Stimulated activated CD8-positive, alpha-beta memory T cell treated with anti-CD3 and anti-CD28 coated beads, Interleukin-4, amount 100 ng/mL, for 48 hours (primary cell): ENCODE data around the gene NADK.
"Not testable (repeated sequence)": the region's sequence is repeated elsewhere in the genome, so short reads cannot be mapped to it uniquely, and the experiment has no call there.

Experiments
- DNase-seq: peaks from one replicate; pipeline ENCODE4 v3.0.0-alpha.2; 2020

NADK gene

DNA sequence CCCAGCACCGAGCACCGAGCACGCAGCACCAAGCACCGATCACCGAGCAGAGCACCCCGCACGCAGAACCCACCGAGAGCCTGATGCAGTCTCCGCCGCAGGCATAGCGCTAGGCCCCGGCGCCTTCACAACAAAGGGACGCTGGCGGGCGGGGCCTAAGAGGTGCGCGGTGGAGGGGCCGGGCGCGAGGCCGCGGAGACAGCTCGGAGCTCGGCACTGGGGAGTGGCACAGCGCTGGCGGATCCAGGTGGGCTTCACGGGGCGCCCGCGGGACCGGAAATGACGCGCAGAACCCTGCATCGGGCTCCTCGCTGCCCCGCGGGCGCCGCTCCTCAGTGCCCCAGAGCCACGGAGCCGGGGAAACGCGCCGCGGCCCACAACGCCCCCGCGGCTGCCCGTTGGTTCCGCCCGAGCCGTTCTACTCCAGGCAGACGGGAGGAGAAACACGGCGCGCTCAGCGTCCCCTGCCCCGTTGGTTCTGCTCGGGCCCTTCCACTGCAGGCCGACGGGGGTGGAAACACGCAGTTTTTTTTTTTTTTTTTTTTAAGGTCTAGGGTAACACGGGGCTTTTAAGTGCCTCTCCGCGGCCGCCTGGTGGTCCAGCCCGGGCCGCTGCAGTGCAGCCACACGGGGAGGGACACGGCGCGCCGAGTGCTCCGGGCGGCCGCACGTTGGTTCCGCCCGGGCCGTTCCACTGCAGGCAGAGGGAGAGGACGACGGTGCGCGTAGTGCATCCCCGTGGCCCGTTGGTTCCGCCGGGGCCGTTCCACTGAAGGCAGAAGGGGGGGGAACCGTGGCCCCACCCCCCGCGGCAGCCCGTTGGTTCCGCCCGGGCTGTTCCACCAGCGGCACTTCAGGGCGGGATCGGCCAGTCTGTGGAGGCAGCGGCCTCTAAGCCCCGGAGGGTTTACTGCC, 32.4 kb downstream of the NADK start:
- peak; percentile 94 for DNase-seq

DNA sequence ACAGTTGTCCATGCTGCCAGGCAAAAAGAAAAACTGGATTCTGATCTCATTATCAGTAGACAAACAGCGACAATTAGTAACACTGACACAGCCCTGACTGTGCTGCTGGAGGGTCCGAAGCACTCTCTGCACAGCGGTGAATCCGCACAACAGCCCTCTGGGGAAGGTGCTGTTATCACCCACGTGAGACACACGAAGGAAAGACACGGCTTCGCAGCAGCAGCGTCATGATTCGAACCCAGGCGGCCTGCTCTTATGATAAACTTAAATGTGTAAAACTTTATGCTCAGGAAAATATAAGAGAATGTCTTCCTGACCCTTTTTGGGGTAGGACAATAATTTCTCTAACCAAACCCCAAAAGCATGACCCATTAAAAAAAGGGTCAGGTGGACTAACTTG, 35.7 kb downstream of the NADK start:
- not testable (repeated sequence) for DNase-seq

DNA sequence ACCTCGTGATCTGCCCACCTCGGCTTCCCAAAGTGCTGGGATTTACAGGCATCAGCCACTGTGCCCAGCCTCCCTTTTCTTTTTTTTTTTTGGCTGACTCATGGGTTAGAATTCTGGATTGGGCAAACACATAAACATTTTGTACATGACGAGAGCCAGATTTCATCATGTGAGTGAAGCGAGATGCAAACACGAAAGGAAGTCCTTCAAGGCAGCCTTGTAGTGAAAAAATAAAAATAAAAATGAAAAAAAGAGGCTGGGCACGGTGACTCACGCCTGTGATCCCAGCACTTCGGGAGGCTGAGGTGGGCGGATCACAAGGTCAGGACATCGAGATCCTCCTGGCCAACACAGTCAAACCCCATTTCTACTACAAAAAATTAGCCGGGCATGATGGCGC, 37.3 kb downstream of the NADK start:
- not testable (repeated sequence) for DNase-seq

DNA sequence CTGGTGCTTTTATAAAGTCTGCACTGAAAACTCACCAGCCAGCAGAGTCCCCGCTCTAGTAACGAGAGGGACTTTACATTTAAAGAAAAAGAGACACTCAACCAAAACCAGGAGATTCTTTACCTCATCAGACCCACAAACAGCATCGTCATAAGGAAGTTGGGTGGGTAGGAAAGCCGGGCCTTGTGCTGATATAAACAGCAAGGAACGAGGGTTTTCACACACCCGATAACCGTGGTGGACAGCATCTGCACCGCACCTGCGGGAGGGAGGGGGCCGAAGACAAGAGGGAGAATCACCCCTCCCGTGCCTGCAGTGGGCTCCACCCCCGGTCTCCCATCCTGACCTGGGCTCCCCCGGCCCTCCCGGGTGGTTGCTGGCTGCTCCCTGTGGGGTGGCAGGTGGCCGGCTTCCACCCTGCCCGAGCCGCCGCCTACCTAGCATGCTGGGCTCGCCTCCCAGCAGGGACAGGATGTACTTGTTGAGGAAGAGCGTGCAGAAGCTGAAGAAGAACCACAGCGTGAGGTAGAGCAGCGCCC, 39.4 kb downstream of the NADK start:
- not testable (repeated sequence) for DNase-seq

DNA sequence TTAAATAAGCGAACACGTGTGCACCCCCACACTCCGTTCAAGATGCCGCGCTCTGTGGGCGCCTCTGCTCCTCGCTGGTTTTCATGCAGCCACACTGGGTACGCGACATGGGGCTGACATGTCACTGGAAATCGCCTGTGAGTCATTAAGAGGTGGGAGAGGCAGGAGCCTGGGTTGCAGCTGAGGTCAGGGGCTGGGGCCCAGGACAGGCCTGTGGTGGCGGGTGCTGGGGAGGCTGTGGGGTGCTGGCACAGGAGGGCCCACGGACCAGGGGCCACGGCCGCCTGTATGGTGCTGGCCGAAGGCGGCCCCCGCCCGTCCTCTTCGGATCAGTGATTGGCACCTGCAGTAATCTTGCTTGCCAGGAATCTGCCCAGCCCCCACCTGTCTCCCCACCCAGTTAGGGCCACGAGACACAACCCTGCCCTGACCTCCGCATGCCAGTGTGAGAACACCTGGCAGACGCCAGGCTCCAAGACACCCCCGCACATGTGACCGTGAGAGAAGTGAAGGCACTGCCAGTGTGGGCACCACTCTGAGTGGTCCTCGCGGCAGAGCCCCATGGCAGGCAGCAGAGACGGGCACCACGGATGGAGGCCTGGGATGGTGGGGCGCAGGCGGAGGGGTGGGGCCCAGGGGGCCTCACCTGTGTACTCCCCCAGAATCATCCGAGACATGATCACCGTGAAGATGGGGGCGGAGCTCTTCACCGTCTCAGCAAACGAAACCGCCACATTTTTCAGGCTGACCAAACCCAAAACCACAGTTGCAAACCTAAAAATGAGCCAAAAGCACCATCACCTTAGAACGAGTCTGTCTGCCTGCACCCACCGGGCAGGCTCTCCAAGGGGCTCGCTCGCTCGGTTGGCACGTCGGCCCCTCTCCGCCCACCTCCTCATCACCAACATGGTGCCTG, 40.3 kb downstream of the NADK start:
- DNase-seq, result not testable (repeated sequence)

DNA sequence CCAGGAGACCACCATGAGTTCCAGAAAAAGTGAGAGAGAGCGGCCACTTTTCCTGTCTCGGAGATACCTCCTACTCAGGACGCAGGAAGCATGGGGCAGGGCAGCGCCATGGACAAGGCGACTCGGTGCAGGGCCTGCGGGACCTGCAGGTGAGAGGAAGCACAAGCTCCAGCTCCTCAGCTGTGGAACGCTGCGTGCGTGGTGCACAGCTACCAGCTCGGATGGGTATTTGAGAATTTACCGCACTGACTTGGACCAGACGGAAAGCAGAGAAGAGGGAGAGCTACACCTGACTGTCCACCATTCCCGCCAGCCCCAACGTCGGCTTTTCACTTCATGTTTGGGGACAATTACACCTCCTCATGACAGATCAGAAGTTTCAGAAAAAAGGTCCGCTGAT, 45.9 kb downstream of the NADK start:
- DNase-seq, result no peak

DNA sequence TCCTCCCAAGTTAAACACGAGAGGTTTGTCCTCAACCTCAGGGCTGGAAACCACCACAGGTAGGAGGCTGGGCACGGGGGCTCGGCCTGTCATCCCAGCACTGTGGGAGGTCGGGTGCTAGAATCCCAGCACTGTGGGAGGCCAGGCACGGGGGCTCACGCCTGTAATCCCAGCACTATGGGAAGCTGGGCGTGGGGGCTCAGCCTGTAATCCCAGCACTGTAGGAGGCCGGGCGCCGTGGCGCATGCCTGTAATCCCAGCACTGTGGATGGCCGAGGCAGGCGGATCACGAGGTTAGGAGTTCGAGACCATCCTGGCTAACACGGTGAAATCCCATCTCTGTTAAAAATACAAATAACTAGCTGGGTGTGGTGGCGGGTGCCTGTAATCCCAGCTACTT, 47.4 kb downstream of the NADK start:
- DNase-seq, result no peak

DNA sequence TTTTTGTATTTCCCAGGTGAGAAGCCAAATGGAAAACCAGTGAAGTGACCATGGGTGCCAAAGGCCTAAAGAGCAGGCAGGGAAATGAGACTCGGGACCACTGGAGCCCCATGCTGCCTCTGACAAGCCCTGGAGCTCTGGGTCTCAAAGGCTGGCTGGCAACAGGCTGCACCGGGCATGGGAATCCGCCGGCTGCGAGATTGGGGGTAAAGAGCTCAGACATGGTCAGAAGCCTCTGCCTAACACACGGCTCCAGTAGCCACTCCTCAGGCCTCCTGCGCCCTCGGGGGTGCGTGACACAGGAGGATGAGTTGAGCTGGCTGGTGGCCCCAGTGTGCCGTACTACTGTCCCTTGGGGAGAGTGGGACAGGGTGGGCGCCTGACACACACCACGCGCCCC, 48.0 kb downstream of the NADK start:
- DNase-seq, result not testable (repeated sequence)

DNA sequence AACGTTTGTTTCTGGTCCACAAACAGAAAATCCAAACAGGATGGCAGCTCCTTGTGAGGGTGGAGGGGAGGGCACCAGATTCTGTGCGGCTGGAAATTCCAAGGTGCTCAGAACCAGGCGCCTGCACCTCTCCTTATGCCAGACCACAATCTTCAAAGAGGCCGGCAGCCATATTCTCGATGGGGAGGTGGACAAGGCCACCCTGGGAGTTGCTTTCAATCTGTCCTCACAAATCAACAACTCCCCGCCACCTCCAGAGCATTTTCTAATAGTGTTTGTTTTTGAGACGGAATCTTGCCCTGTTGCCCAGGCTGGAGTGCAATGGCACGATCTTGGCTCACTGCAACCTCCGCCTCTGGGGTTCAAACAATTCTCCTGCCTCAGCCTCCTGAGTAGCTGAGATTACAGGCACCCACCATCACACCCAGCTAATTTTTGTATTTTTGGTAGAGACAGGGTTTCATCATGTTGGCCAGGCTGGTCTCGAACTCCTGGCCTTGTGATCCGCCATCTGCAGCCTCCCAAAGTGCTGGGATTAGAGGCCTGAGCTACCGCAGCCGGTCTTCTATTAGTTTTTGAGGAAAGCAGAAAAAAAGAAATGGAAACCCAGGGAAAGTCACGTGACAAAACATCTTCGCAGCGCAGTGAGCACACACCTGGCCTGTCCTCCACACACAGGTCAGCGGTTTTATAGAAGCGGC, 49.0 kb downstream of the NADK start:
- DNase-seq, result not testable (repeated sequence)

DNA sequence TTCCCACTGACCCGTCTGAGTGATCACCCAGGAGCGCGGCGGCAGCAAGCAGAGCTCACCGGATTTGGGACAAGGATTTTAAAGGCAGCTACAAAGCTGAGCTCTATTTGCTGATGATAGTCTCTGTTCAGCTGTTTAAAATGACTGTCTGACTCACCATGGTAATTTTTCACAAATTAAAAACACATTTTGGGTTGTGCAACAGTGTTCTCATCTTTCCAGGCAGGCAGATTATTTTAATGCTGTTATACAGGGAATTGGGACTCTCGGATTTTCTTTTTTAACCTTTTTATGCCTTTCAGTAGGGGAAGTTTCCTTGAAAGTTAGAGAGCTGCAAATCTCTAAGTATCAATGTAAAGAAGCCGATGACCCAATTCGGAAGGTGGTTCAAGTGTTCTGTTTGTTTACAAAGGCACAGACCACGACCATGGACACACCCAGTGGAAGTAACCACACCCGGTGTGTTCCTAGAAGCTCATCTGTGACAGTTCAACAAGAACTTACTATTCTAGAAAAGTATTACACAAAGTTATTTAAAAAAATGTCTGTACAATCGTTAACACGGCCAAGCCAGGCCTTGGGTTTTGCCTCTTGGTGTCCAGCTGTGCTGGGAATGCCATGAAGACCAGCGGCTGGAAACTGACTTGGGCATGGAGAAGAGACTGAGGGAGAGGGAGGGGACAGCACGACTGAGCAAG, 49.8 kb downstream of the NADK start:
- DNase-seq, result not testable (repeated sequence)

DNA sequence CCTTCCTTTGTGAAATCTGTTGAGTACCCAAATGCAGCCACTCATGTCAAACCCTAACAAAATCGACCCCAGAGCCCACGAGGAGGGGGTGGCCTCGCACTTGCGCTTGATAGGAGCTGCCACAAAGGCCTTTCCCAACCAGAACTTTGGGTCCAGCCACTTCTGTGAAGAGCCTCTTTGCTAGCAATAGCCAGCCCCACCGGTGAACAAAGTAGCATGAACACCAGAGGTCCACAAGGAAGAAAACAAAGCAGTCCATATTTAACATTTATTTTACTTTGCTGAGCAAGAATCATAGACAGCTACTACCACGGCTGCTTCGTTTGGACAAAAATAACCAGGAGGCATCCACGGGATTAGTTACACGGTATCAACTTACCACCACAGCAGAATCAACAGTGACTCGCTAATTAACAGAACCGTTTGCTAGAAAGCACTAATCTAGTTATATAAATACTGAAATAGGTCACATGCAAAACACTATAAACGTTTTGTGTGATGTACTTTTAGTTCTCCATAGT, 51.1 kb downstream of the NADK start:
- DNase-seq, result not testable (repeated sequence)

DNA sequence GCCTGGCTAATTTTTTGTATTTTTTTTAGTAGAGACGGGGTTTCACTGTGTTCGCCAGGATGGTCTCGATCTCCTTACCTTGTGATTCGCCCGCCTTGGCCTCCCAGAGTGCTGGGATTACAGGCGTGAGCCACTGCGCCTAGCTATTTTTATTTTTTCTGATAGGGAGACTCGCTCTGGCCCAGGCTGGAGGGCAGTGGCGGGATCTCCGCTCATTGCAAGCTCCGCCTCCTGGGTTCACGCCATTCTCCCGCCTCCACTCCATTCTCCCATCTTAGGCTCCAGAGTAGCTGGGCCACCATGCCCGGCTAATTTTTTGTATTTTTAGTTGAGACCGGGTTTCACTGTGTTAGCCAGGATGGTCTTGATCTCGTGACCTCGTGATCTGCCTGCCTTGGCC, 52.2 kb downstream of the NADK start:
- DNase-seq, result not testable (repeated sequence)

DNA sequence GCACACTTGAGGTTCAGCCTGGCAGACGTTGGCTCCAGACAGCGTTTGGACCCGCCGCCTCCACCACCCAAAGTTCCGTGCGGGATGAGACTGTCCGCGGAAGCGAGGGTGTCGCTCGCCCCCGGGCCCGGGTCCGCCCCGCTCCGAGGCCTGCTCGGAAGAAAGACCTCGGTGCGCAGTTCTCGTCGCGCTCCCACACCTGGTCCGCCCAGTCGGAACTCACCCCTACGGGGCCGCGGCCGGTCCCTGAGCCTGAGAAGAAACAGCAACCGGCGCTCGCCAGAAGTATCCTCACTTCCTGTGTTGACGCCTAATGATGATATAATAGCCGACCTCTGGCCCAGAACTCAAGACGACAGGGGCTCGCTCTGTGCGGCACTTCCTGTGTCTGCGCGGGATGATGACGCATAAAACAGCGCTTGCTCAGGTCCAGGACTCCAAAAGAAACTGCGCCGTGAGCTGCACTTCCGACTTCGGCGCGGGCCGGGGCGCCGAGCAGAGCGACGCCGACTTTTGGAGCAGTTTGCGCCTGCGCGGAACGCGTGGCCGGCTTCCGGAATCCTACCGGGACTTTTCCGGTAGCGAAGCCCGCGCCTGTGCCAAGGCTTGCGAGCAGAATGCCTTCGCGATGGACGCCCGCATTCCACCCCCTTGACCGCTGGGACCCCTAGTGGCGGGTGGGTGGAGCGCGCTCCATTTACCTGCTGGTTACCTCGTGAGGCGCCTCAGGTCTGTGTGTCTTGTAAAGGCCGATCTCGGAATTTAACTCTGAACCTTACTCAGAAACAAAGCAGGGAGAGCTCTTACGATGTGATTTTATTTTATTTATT, 54.0 kb downstream of the NADK start, which contains the start of gene CDK11A:
Gene CDK11A (minus strand): TSS at position 323 of the 830 bp plus-strand sequence. CDS start 1,539 bp downstream, outside the sequence.
- DNase-seq, result peak; percentile 99

DNA sequence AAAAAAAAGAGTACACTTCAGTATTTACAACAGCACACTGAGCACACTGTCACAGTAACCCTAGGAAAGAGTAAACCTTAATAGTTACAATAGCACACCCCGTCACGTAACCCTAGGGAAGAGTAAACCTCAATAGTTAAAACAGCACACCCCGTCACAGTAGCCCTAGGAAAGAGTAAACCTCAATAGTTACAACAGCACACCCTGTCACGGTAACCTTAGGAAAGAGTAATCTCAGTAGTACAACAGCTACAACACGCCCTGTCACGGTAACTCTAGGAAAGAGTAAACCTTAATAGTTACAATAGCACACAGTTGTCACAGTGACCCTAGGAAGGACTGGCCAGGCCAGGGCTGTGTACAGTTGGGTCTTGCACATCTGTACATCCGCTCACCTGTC, 57.1 kb downstream of the NADK start:
- DNase-seq, result no peak

DNA sequence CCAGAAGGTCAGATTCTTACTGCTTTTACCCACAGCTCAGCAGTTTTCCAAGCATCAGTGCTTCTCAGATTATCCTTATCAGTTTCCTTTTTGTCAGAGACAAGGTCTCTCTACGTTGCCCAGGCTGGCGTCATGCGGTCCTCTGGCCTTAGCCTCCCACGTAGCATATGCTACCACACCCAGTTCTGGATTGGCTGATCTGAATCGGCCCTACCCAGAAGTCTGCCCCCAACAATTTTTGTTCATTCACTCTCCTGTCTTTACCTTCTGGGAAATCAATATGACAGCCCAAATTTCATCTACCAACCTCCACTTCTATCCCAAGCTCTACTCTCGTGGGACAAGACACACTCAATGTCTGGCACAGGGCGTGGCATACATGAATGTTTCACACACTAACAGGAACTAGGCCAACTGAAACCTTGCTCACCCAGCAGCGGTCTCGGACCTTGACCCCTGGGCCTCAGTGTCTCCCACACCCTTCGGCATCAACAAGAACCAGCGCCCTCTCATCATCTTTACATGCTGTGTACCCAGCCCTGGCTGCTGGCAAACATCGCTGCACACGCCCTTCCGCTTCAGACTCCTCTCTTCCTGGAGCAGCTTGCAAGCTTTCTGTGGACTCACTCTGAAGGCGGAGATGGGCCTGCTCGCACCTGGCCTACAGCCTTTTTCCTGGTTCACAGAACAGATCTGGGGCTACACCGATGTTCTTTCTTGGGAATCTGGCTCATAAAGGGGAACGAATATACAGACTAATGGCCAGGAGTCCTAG, 63.0 kb downstream of the NADK start:
- not testable (repeated sequence) for DNase-seq

DNA sequence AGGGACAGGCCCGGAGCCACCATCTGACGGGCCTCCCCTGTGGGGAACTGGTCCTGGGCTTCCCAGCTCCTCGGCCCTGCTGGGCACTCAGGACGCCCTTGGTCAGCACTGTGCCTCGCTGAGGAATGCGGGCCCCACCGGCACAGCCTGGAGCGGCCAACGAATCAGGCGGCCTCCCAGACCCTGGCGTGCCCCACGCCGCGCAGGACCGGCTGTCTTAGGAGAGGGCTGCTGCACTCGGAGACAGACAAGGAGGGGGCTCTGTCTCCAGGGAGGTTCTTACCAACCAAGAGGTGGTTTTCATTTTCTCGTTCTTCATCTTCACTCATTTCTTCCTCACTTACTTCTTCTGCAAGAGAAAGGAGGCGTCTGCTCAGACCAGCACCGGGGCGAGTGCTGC, 70.4 kb downstream of the NADK start:
- DNase-seq, result not testable (repeated sequence)

DNA sequence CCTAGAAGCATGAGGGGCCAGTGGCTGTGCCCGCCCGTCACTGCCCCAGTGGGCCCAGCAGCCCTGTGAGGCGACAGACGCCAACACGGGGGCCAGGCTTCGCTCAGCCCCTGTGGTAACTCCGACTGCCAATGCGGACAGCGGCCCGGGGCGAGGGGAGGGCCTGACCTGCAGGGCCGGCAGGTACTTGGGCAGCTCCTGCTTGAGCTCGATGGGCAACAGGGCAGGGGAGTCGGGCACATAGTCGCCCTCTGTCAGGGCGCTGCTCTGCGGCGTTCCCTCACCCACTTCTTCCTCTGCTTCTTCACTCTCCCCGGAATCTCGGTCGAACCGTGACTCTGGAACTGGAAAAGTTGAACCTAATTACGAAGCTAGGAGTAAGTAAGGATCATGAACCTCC, 71.0 kb downstream of the NADK start:
- not testable (repeated sequence) for DNase-seq

DNA sequence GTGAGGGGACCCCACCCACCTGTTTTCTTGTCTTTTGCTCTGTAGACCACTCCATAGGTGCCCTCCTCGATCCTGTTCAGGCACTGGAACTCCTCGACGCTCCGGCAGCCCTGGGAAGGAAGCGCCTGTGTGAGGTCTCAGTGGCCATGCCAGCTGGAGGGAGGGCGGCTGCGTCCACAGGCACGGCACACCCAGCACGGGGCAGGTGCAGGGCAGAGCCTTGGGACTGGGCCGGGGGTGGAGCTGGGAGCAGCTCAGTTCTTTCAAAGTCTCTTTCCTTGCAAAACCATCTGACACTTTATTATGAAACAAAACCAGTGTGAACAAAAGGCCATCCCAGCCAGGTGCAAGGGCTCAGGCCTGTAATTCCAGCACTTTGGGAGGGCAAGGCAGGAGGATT, 72.6 kb downstream of the NADK start:
- not testable (repeated sequence) for DNase-seq

DNA sequence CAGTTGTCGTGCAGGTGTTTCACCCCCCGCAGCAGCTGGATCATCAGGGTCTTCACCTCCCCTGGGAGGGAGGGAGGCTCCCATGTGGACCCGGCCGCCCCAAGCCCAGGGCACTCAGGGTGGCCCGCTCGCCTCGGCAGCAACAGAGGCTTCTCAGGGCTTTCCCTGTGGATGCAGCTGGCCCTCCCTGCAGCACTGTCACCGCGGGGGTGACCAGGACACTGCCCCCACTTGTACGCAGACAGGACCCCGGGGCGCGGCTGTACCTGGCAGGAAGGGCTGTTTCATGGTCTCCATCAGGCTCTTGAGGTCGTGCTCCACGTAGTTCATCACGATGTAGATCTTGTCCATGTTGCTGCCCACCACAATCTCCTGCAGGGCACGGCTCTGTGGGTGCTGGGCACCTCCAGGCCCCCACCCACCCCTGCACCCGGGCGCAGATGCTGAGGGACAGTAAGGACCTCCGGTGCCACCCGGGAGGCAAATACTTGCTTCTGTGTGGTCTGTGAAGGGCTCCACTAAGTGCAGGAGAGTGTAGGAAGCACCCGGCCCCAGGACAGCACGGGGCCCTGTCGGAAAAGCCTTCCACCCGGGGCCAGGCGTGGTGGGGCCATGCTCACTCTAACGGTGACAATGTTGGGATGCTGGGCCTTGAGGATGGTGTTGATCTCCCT, 73.8 kb downstream of the NADK start:
- DNase-seq, result peak; percentile 21
